Right lobe of liver (tissue), 4 donors: ENCODE measurements around the gene KIFC1.

Experiments
- POLR2A ChIP-seq: fragments of 450-650 bp; IDR thresholded peaks from one replicate; pipeline ENCODE4 v1.6.1; 2017; ENCODE audit warnings: antibody characterized with exemption, mild to moderate bottlenecking
- TF ChIP-seq, protein P1 (sequence below), 4 donors: fragments of 200-600 bp in 3 of 4; fragments of 450-650 bp in 1 of 4; IDR thresholded peaks; one replicate each; pipeline versions ENCODE4 v1.5.1 to v1.8.0; 2016 to 2022; ENCODE audit warnings: antibody characterized with exemption in 4 of 4, mild to moderate bottlenecking in 2 of 4
- donor health status: DM: no; HTN: no; CAD: no.
- donor health status: DM: no; HTN: no; CAD: no.
- donor health status: DM: no; HTN: yes; CAD: no.

DNA sequence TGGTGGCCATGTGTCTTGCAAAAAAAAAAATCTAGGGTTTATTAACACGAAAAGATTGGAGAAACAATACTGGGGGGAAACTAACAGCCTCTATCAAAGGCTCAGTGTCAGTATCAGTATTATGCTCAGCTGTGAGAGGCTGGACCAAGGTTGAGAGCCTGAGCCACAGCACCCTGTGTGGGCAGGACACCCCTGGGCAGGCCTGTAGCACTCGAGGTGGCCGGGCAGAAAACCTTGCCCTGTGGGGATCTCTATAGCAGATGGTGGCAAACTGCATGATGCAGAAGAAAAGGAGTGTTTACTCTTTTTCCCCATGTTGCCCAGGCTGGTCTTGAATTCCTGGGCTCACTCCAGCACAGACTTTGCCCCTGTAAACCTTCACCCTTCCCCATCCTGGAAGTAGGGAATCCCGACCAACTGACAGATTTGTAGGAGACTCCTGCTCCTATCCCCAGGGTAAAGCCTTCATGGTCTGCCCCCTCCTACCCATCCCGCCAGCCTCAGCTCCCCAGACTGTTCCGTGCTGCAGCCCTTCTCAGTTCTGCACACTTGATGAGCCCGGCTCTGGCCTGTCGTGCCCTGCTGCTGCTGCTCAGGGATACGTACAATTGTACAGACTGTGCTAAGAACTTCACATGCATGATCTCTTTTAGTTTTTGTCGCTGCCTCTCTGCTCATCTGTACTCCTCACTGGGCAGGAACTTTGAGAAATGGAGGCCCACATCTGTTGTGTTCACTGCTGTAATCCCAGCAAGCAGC, 8.0 kb upstream of the KIFC1 start:
- TF ChIP-seq, protein P1, sequence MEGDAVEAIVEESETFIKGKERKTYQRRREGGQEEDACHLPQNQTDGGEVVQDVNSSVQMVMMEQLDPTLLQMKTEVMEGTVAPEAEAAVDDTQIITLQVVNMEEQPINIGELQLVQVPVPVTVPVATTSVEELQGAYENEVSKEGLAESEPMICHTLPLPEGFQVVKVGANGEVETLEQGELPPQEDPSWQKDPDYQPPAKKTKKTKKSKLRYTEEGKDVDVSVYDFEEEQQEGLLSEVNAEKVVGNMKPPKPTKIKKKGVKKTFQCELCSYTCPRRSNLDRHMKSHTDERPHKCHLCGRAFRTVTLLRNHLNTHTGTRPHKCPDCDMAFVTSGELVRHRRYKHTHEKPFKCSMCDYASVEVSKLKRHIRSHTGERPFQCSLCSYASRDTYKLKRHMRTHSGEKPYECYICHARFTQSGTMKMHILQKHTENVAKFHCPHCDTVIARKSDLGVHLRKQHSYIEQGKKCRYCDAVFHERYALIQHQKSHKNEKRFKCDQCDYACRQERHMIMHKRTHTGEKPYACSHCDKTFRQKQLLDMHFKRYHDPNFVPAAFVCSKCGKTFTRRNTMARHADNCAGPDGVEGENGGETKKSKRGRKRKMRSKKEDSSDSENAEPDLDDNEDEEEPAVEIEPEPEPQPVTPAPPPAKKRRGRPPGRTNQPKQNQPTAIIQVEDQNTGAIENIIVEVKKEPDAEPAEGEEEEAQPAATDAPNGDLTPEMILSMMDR (IDR thresholded peaks at IDR 0.05): no peak
- no peak for TF ChIP-seq POLR2A
